ENCODE measurements around the gene ATF3. TPM values are rescaled to one million over a fixed set of nuclear protein-coding genes. Genes with fewer than 3 reads are reported as not detected.

ATF3 gene
- total RNA-seq, 2 experiments from 2014 or later, result 10.4 to 12.7 TPM

- no peaks in the 10 kb centered on the region for H3K36me3 ChIP-seq (ENCODE audit: insufficient read depth, low read length)
- Mint-ChIP-seq H3K27me3 (peaks cover 88% of the 10 kb centered on the region), H3K27ac (peak overlapping the region; percentile 51), H3K4me1 (ENCODE audit: low read depth) (peaks cover 36% of the 10 kb centered on the region), H3K36me3 (ENCODE audit: low read depth) (peaks cover 12% of the 10 kb centered on the region), H3K4me3 (peak overlapping the region; percentile 97), H3K9me3 (no peaks in the 10 kb centered on the region)
- peaks cover 0 to 17% of the 10 kb centered on the region in 2 experiments for H3K9me3 ChIP-seq (ENCODE audit: control insufficient read depth in 1 of 2, insufficient read depth in 1 of 2, low read length in 2 of 2)
- no peak for ATAC-seq (ENCODE audit: poor library complexity)
- CTCF ChIA-PET, result no interaction called here
- peaks cover 38% of the 10 kb centered on the region for H3K4me1 ChIP-seq (ENCODE audit: insufficient read depth, low read length)
- POLR2A ChIA-PET, result interaction anchor here (0.6 to 2.6 kb wide), 3 partner anchors 11 to 49 kb away, joined by 3 to 15 read pairs (median 9); no protein-coding TSS in a partner anchor
- H3K4me3 ChIP-seq (ENCODE audit: low read length), result peak overlapping the region; percentile 82
- peaks cover 61 to 67% of the 10 kb centered on the region in 2 experiments for H3K27me3 ChIP-seq (ENCODE audit: control insufficient read depth in 1 of 2, insufficient read depth in 2 of 2, low read length in 2 of 2)
- DNase-seq, result peak in 5 of 14 experiments; percentile 17 to 58 (median 32)
- TF ChIP-seq CTCF (IDR thresholded peaks at IDR 0.05), result no peak
- intact Hi-C loops (cut with DNase I, micrococcal nuclease), result loop anchor here (5.0 to 10.0 kb wide), 3 partner anchors 40 to 1377 kb away; partner anchors contain the start of gene PROX1 (in 1 of the 2)
- no peak overlapping the region for H3K27ac ChIP-seq (ENCODE audit: low read depth in 1 of 2, low read length in 2 of 2)
These were observed 1.2 kb upstream of the ATF3 start for GRCh38 chr1:212607206-212607912.

- CTCF ChIA-PET, result interaction anchor here (1.9 kb wide), 1 partner anchor 49 kb away, joined by 7 read pairs; no protein-coding TSS in a partner anchor
- peaks cover 12% of the 10 kb centered on the region for H3K36me3 Mint-ChIP-seq (ENCODE audit: low read depth)
- peaks cover 59 to 61% of the 10 kb centered on the region in 2 experiments for H3K27me3 ChIP-seq (ENCODE audit: control insufficient read depth in 1 of 2, insufficient read depth in 2 of 2, low read length in 2 of 2)
- peaks cover 0 to 17% of the 10 kb centered on the region in 2 experiments for H3K9me3 ChIP-seq (ENCODE audit: control insufficient read depth in 1 of 2, insufficient read depth in 1 of 2, low read length in 2 of 2)
- intact Hi-C loops (cut with DNase I, micrococcal nuclease), result loop anchor here (5.0 to 10.0 kb wide), 3 partner anchors 41 to 1377 kb away; partner anchors contain the start of gene PROX1 (in 1 of the 2)
- no peak for ATAC-seq (ENCODE audit: poor library complexity)
- POLR2A ChIA-PET, result interaction anchor here (0.6 to 2.6 kb wide), 3 partner anchors 11 to 49 kb away, joined by 3 to 15 read pairs (median 9); no protein-coding TSS in a partner anchor
- DNase-seq, result no peak
- peak overlapping the region; percentile 97 for H3K4me3 Mint-ChIP-seq
- no peaks in the 10 kb centered on the region for H3K9me3 Mint-ChIP-seq
- TF ChIP-seq CTCF (IDR thresholded peaks at IDR 0.05), result no peak
- H3K4me3 ChIP-seq (ENCODE audit: low read length), result peak overlapping the region; percentile 82
- H3K27ac ChIP-seq (ENCODE audit: low read depth in 1 of 2, low read length in 2 of 2), result no peak overlapping the region
- H3K27ac Mint-ChIP-seq, result peak overlapping the region; percentile 78
- peaks cover 38% of the 10 kb centered on the region for H3K4me1 ChIP-seq (ENCODE audit: insufficient read depth, low read length)
- H3K36me3 ChIP-seq (ENCODE audit: insufficient read depth, low read length), result no peaks in the 10 kb centered on the region
- H3K27me3 Mint-ChIP-seq, result peaks cover 88% of the 10 kb centered on the region
- peaks cover 36% of the 10 kb centered on the region for H3K4me1 Mint-ChIP-seq (ENCODE audit: low read depth)
These were observed 609 bp upstream of the ATF3 start for GRCh38 chr1:212607913-212608391.

- Mint-ChIP-seq H3K4me1 (ENCODE audit: low read depth) (peaks cover 36% of the 10 kb centered on the region), H3K9me3 (no peaks in the 10 kb centered on the region), H3K27ac (peak overlapping the region; percentile 78), H3K36me3 (ENCODE audit: low read depth) (peaks cover 12% of the 10 kb centered on the region), H3K4me3 (peak overlapping the region; percentile 97), H3K27me3 (peaks cover 78% of the 10 kb centered on the region)
- no peak overlapping the region for H3K27ac ChIP-seq (ENCODE audit: low read depth in 1 of 2, low read length in 2 of 2)
- peak; percentile 42 for TF ChIP-seq CTCF (IDR thresholded peaks at IDR 0.05)
- peaks cover 38% of the 10 kb centered on the region for H3K4me1 ChIP-seq (ENCODE audit: insufficient read depth, low read length)
- ATAC-seq (ENCODE audit: poor library complexity) (peak; percentile 24), DNase-seq (peak in 11 of 14 experiments; percentile 21 to 77 (median 33))
- no peaks in the 10 kb centered on the region for H3K36me3 ChIP-seq (ENCODE audit: insufficient read depth, low read length)
- H3K4me3 ChIP-seq (ENCODE audit: low read length), result peak overlapping the region; percentile 82
- POLR2A ChIA-PET, result interaction anchor here (1.6 to 2.6 kb wide), 2 partner anchors 12 to 50 kb away, joined by 9 to 15 read pairs; no protein-coding TSS in a partner anchor
- H3K9me3 ChIP-seq (ENCODE audit: control insufficient read depth in 1 of 2, insufficient read depth in 1 of 2, low read length in 2 of 2), result peaks cover 0 to 17% of the 10 kb centered on the region in 2 experiments
- H3K27me3 ChIP-seq (ENCODE audit: control insufficient read depth in 1 of 2, insufficient read depth in 2 of 2, low read length in 2 of 2), result peaks cover 57 to 58% of the 10 kb centered on the region in 2 experiments
- CTCF ChIA-PET, result interaction anchor here (0.6 to 1.9 kb wide), 7 partner anchors 12 to 132 kb away, joined by 3 to 7 read pairs (median 3); no protein-coding TSS in a partner anchor
- intact Hi-C loops (cut with DNase I, micrococcal nuclease), result loop anchor here (5.0 to 10.0 kb wide), 3 partner anchors 42 to 1376 kb away; partner anchors contain the start of gene PROX1 (in 1 of the 2)
These were observed 569 bp downstream of the ATF3 start for GRCh38 chr1:212608959-212609700.

Measured in CD4-positive, alpha-beta T cell (primary cell).